ENCODE measurements around the gene IDS. TPM values are rescaled to one million over a fixed set of nuclear protein-coding genes. Genes with fewer than 3 reads are reported as not detected.

Gene IDS
- total and polyA plus RNA-seq, 2 donors, result 10.3 to 33.5 TPM

- H3K27me3 ChIP-seq (ENCODE audit: control insufficient read depth in 2 of 2, insufficient read depth in 1 of 2, low read length in 1 of 2), result no peaks in the 10 kb centered on the region
- WGBS, result 94% methylated on average over 3 of the region's 3 CpGs
- no peak overlapping the region for H3K4me3 ChIP-seq (ENCODE audit: low read length in 2 of 2)
- H3K4me1 ChIP-seq (ENCODE audit: control insufficient read depth in 2 of 2, insufficient read depth in 2 of 2, low read length in 2 of 2), result peaks cover 0 to 3% of the 10 kb centered on the region in 2 donors
- H3K36me3 ChIP-seq (ENCODE audit: control insufficient read depth in 2 of 2, insufficient read depth in 2 of 2, low read length in 1 of 2), result no peaks in the 10 kb centered on the region
- DNase-seq (ENCODE audit: low read depth in 6 of 9, low spot score in 9 of 9), result no peak
- H3K9me3 ChIP-seq (ENCODE audit: control insufficient read depth in 2 of 2, insufficient read depth in 1 of 2, low read length in 1 of 2), result no peaks in the 10 kb centered on the region
- H3K27ac ChIP-seq (ENCODE audit: low read depth in 1 of 2, low read length in 1 of 2), result no peak overlapping the region
Measured at GRCh38 chrX:149467461-149467860, 37.6 kb downstream of the IDS start.

GRCh38 chrX:149462849-149463248 is 42.3 kb downstream of the IDS start:
- no peaks in the 10 kb centered on the region for H3K9me3 ChIP-seq (ENCODE audit: control insufficient read depth in 2 of 2, insufficient read depth in 1 of 2, low read length in 1 of 2)
- H3K4me1 ChIP-seq (ENCODE audit: control insufficient read depth in 2 of 2, insufficient read depth in 2 of 2, low read length in 2 of 2), result no peaks in the 10 kb centered on the region
- no peak for DNase-seq (ENCODE audit: low read depth in 6 of 9, low spot score in 9 of 9)
- no peak overlapping the region for H3K4me3 ChIP-seq (ENCODE audit: low read length in 2 of 2)
- no peak overlapping the region for H3K27ac ChIP-seq (ENCODE audit: low read depth in 1 of 2, low read length in 1 of 2)
- WGBS, result 88% methylated on average over 1 of the region's 1 CpG
- no peaks in the 10 kb centered on the region for H3K27me3 ChIP-seq (ENCODE audit: control insufficient read depth in 2 of 2, insufficient read depth in 1 of 2, low read length in 1 of 2)
- H3K36me3 ChIP-seq (ENCODE audit: control insufficient read depth in 2 of 2, insufficient read depth in 2 of 2, low read length in 1 of 2), result no peaks in the 10 kb centered on the region

- H3K27me3 ChIP-seq (ENCODE audit: control insufficient read depth in 2 of 2, insufficient read depth in 1 of 2, low read length in 1 of 2), result no peaks in the 10 kb centered on the region
- no peaks in the 10 kb centered on the region for H3K4me1 ChIP-seq (ENCODE audit: control insufficient read depth in 2 of 2, insufficient read depth in 2 of 2, low read length in 2 of 2)
- 94% methylated on average over 3 of the region's 3 CpGs for WGBS
- H3K9me3 ChIP-seq (ENCODE audit: control insufficient read depth in 2 of 2, insufficient read depth in 1 of 2, low read length in 1 of 2), result no peaks in the 10 kb centered on the region
- no peak overlapping the region for H3K27ac ChIP-seq (ENCODE audit: low read depth in 1 of 2, low read length in 1 of 2)
- no peak overlapping the region for H3K4me3 ChIP-seq (ENCODE audit: low read length in 2 of 2)
- no peaks in the 10 kb centered on the region for H3K36me3 ChIP-seq (ENCODE audit: control insufficient read depth in 2 of 2, insufficient read depth in 2 of 2, low read length in 1 of 2)
- DNase-seq (ENCODE audit: low read depth in 6 of 9, low spot score in 9 of 9), result no peak
Measured at GRCh38 chrX:149461746-149462145, 43.4 kb downstream of the IDS start.

GRCh38 chrX:149458586-149458985 is 46.5 kb downstream of the IDS start:
- H3K4me1 ChIP-seq (ENCODE audit: control insufficient read depth in 2 of 2, insufficient read depth in 2 of 2, low read length in 2 of 2), result no peaks in the 10 kb centered on the region
- H3K27me3 ChIP-seq (ENCODE audit: control insufficient read depth in 2 of 2, insufficient read depth in 1 of 2, low read length in 1 of 2), result no peaks in the 10 kb centered on the region
- H3K9me3 ChIP-seq (ENCODE audit: control insufficient read depth in 2 of 2, insufficient read depth in 1 of 2, low read length in 1 of 2), result no peaks in the 10 kb centered on the region
- H3K36me3 ChIP-seq (ENCODE audit: control insufficient read depth in 2 of 2, insufficient read depth in 2 of 2, low read length in 1 of 2), result no peaks in the 10 kb centered on the region
- DNase-seq (ENCODE audit: low read depth in 6 of 9, low spot score in 9 of 9), result no peak
- no peak overlapping the region for H3K4me3 ChIP-seq (ENCODE audit: low read length in 2 of 2)
- no peak overlapping the region for H3K27ac ChIP-seq (ENCODE audit: low read depth in 1 of 2, low read length in 1 of 2)

- DNase-seq (ENCODE audit: low read depth in 6 of 9, low spot score in 9 of 9), result no peak
- no peak overlapping the region for H3K4me3 ChIP-seq (ENCODE audit: low read length in 2 of 2)
- no peaks in the 10 kb centered on the region for H3K4me1 ChIP-seq (ENCODE audit: control insufficient read depth in 2 of 2, insufficient read depth in 2 of 2, low read length in 2 of 2)
- H3K27ac ChIP-seq (ENCODE audit: low read depth in 1 of 2, low read length in 1 of 2), result no peak overlapping the region
- 29% methylated on average over 9 of the region's 9 CpGs for WGBS
- no peaks in the 10 kb centered on the region for H3K9me3 ChIP-seq (ENCODE audit: control insufficient read depth in 2 of 2, insufficient read depth in 1 of 2, low read length in 1 of 2)
- H3K27me3 ChIP-seq (ENCODE audit: control insufficient read depth in 2 of 2, insufficient read depth in 1 of 2, low read length in 1 of 2), result no peaks in the 10 kb centered on the region
- no peaks in the 10 kb centered on the region for H3K36me3 ChIP-seq (ENCODE audit: control insufficient read depth in 2 of 2, insufficient read depth in 2 of 2, low read length in 1 of 2)
Measured at GRCh38 chrX:149456476-149457245, 48.4 kb downstream of the IDS start.

GRCh38 chrX:149455934-149456333 is 49.2 kb downstream of the IDS start:
- H3K27me3 ChIP-seq (ENCODE audit: control insufficient read depth in 2 of 2, insufficient read depth in 1 of 2, low read length in 1 of 2), result no peaks in the 10 kb centered on the region
- H3K27ac ChIP-seq (ENCODE audit: low read depth in 1 of 2, low read length in 1 of 2), result no peak overlapping the region
- H3K9me3 ChIP-seq (ENCODE audit: control insufficient read depth in 2 of 2, insufficient read depth in 1 of 2, low read length in 1 of 2), result no peaks in the 10 kb centered on the region
- H3K4me1 ChIP-seq (ENCODE audit: control insufficient read depth in 2 of 2, insufficient read depth in 2 of 2, low read length in 2 of 2), result no peaks in the 10 kb centered on the region
- H3K4me3 ChIP-seq (ENCODE audit: low read length in 2 of 2), result no peak overlapping the region
- DNase-seq (ENCODE audit: low read depth in 6 of 9, low spot score in 9 of 9), result no peak
- H3K36me3 ChIP-seq (ENCODE audit: control insufficient read depth in 2 of 2, insufficient read depth in 2 of 2, low read length in 1 of 2), result no peaks in the 10 kb centered on the region

GRCh38 chrX:149453906-149454822 is 50.9 kb downstream of the IDS start:
- no peak for DNase-seq (ENCODE audit: low read depth in 6 of 9, low spot score in 9 of 9)
- Histone ChIP-seq H3K36me3 (ENCODE audit: control insufficient read depth in 2 of 2, insufficient read depth in 2 of 2, low read length in 1 of 2) (no peaks in the 10 kb centered on the region), H3K4me3 (ENCODE audit: low read length in 2 of 2) (no peak overlapping the region), H3K4me1 (ENCODE audit: control insufficient read depth in 2 of 2, insufficient read depth in 2 of 2, low read length in 2 of 2) (no peaks in the 10 kb centered on the region), H3K9me3 (ENCODE audit: control insufficient read depth in 2 of 2, insufficient read depth in 1 of 2, low read length in 1 of 2) (no peaks in the 10 kb centered on the region), H3K27me3 (ENCODE audit: control insufficient read depth in 2 of 2, insufficient read depth in 1 of 2, low read length in 1 of 2) (no peaks in the 10 kb centered on the region), H3K27ac (ENCODE audit: low read depth in 1 of 2, low read length in 1 of 2) (no peak overlapping the region)
- WGBS, result 96% methylated on average over 6 of the region's 6 CpGs

- no peak overlapping the region for H3K27ac ChIP-seq (ENCODE audit: low read depth in 1 of 2, low read length in 1 of 2)
- no peak overlapping the region for H3K4me3 ChIP-seq (ENCODE audit: low read length in 2 of 2)
- H3K27me3 ChIP-seq (ENCODE audit: control insufficient read depth in 2 of 2, insufficient read depth in 1 of 2, low read length in 1 of 2), result no peaks in the 10 kb centered on the region
- no peak for DNase-seq (ENCODE audit: low read depth in 6 of 9, low spot score in 9 of 9)
- no peaks in the 10 kb centered on the region for H3K4me1 ChIP-seq (ENCODE audit: control insufficient read depth in 2 of 2, insufficient read depth in 2 of 2, low read length in 2 of 2)
- WGBS, result 99% methylated on average over 2 of the region's 2 CpGs
- no peaks in the 10 kb centered on the region for H3K36me3 ChIP-seq (ENCODE audit: control insufficient read depth in 2 of 2, insufficient read depth in 2 of 2, low read length in 1 of 2)
- H3K9me3 ChIP-seq (ENCODE audit: control insufficient read depth in 2 of 2, insufficient read depth in 1 of 2, low read length in 1 of 2), result no peaks in the 10 kb centered on the region
Measured at GRCh38 chrX:149453030-149453429, 52.1 kb downstream of the IDS start.

GRCh38 chrX:149433451-149433850 is 71.7 kb downstream of the IDS start:
- Histone ChIP-seq H3K9me3 (ENCODE audit: control insufficient read depth in 2 of 2, insufficient read depth in 1 of 2, low read length in 1 of 2) (no peaks in the 10 kb centered on the region), H3K27me3 (ENCODE audit: control insufficient read depth in 2 of 2, insufficient read depth in 1 of 2, low read length in 1 of 2) (no peaks in the 10 kb centered on the region), H3K4me3 (ENCODE audit: low read length in 2 of 2) (no peak overlapping the region), H3K27ac (ENCODE audit: low read depth in 1 of 2, low read length in 1 of 2) (no peak overlapping the region), H3K4me1 (ENCODE audit: control insufficient read depth in 2 of 2, insufficient read depth in 2 of 2, low read length in 2 of 2) (no peaks in the 10 kb centered on the region), H3K36me3 (ENCODE audit: control insufficient read depth in 2 of 2, insufficient read depth in 2 of 2, low read length in 1 of 2) (no peaks in the 10 kb centered on the region)
- 61% methylated on average over 4 of the region's 4 CpGs for WGBS
- DNase-seq (ENCODE audit: low read depth in 6 of 9, low spot score in 9 of 9), result no peak

Measured in thymus (tissue), 11 donors.